ENCODE measurements around the gene USP40. TPM values are rescaled to one million over a fixed set of nuclear protein-coding genes. Genes with fewer than 3 reads are reported as not detected.

The USP40 gene
- total RNA-seq, 2 experiments from 2014 or later, result 14.5 to 15.1 TPM

- CTCF ChIA-PET, result no interaction called here
- POLR2A ChIA-PET, result no interaction called here
Observed at GRCh38 chr2:233563663-233564430, 2.7 kb downstream of the USP40 start.

DNA sequence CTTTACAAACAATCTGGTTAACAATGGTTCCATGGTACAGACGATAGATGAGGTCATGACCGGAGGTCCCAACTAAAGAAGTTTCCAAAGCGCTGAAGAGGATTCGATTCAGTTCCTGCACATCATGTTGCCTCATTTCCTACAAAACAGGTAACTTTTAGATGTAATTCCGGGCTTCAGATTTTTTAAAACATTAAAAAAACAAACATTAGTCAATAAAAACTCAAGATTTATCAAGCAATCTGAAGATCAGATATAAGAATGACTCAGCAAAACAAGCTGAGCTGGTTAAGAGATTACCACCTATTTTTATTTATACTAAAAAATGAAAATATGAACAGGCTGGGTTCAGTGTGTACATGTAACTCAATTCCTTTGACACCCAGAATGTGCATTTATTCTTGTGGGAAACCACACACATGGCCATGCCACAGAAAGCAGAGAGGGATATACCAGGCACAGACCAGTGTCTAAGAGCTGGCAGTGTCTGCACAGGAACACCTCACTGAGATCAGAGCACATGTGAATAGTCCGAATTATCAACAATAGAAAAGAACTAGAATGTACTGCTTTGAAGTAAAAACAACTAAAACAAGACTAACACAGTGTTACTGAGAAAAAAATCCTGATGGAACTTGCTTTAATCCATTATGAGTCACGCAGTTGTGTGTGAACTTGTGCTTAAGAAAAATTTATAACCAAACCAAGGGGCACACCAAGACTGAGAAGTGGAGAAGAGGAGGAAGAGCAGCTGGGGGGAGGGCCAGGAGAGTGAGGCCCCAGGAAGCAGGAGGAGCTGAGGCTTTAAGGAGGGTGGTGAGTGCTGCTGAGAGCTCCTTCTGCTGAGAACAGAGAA is 9.5 kb downstream of the USP40 start:
- POLR2A ChIA-PET, result no interaction called here

GRCh38 chr2:233553366-233553765 is 13.2 kb downstream of the USP40 start:
- ChIA-PET POLR2A (no interaction called here), CTCF (no interaction called here)

More for the DNA sequence above, 9.5 kb downstream of the USP40 start:
- CTCF ChIA-PET, result no interaction called here

DNA sequence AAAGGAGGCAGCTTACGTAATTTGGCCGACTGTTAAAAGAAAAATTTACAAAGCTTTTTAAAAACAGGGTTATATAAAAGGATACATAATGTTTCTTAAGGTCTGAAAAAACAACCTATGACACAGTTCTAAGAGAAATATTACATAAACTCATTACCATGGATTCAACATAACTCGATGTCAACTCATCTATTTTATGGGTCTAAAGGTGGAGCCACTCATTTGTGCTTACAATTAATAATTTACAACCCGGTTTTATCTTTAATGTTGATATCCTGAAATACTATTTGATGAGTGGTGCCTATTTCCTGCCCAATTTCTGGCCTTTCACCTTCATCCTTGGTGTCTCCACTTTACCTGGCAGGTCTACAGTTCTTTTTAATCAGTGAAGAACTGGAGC is 15.1 kb downstream of the USP40 start:
- ChIA-PET CTCF (no interaction called here), POLR2A (no interaction called here)

DNA sequence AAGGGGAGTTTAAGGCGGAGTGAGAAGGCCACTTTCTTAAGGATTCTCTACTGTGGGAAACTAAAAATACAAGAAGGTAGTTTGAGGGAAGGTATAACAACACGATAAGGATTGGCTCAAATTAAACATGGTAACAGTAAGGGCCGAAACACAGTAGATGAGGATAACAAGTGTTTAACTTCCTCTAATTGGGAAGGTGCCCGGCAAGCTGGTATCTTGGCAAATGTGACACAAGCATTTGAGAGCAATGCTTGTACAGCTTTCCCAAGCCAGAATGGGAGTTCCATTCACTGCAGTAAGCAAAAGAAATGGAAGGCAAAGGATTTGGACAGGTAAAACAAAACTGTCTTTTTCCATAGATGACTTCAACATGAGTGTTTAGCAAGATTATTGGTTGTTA is 19.8 kb downstream of the USP40 start:
- CTCF ChIA-PET, result no interaction called here
- POLR2A ChIA-PET, result no interaction called here

GRCh38 chr2:233546101-233546500 is 20.5 kb downstream of the USP40 start:
- POLR2A ChIA-PET, result interaction anchor here (0.6 kb wide), 1 partner anchor 63 kb away, joined by 4 read pairs; no protein-coding TSS in a partner anchor
- CTCF ChIA-PET, result no interaction called here

GRCh38 chr2:233544200-233544610 is 22.4 kb downstream of the USP40 start:
- ChIA-PET CTCF (no interaction called here), POLR2A (no interaction called here)

DNA sequence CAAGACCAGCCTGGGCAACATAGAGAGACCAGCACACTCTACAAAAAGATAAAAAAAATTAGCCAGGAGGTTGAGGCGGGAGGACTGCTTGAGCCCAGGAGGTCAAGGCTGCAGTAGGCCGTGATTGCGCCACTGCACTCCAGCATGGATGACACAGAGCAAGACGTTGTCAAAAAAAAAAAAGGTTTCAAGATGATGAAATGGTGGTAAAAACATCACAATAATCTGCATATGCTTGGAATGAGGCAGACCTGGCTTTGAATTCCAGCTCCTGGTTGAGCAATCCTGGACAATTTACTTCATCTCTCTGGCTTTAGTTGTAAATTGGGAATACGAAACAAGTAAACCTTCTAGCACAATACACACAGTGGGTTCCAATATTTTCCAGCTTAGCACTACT is 24.1 kb downstream of the USP40 start:
- POLR2A ChIA-PET, result interaction anchor here (0.5 kb wide), 1 partner anchor 199 kb away, joined by 4 read pairs; no protein-coding TSS in a partner anchor

GRCh38 chr2:233538741-233539140 is 27.8 kb downstream of the USP40 start:
- CTCF ChIA-PET, result no interaction called here
- POLR2A ChIA-PET, result no interaction called here

More for the DNA sequence above, 24.1 kb downstream of the USP40 start:
- CTCF ChIA-PET, result no interaction called here

GRCh38 chr2:233535271-233535670 is 31.3 kb downstream of the USP40 start:
- POLR2A ChIA-PET, result no interaction called here
- CTCF ChIA-PET, result no interaction called here

DNA sequence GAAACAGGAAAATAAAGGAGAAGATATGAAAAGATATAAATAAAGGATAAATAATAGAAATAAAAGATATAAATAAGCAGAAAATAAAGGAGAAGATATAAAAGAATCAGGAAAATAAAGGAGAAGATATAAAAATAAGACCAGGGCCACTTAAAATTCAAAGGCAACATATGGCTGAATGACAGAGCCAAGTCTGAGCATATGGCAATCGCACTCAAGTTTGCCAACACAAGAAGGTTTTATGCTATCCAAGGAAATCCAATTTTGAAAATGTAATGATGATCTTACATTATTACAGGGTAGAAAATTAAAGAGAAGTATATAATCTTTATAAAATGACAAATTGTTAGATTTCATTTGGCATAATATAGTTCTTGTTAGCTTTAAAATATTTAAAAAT is 33.6 kb downstream of the USP40 start:
- ChIA-PET POLR2A (no interaction called here), CTCF (no interaction called here)

- CTCF ChIA-PET, result no interaction called here
Observed at GRCh38 chr2:233531955-233532354, 34.6 kb downstream of the USP40 start.

GRCh38 chr2:233530381-233530780 is 36.2 kb downstream of the USP40 start:
- ChIA-PET CTCF (no interaction called here), POLR2A (no interaction called here)

More at GRCh38 chr2:233531955-233532354, 34.6 kb downstream of the USP40 start:
- POLR2A ChIA-PET, result no interaction called here

- ChIA-PET POLR2A (no interaction called here), CTCF (no interaction called here)
Observed at GRCh38 chr2:233528182-233528581, 38.4 kb downstream of the USP40 start.

- CTCF ChIA-PET, result no interaction called here
- POLR2A ChIA-PET, result no interaction called here
Observed at GRCh38 chr2:233525791-233526190, 40.8 kb downstream of the USP40 start.

- POLR2A ChIA-PET, result no interaction called here
- CTCF ChIA-PET, result no interaction called here
Observed at GRCh38 chr2:233519787-233520611, 46.6 kb downstream of the USP40 start.

DNA sequence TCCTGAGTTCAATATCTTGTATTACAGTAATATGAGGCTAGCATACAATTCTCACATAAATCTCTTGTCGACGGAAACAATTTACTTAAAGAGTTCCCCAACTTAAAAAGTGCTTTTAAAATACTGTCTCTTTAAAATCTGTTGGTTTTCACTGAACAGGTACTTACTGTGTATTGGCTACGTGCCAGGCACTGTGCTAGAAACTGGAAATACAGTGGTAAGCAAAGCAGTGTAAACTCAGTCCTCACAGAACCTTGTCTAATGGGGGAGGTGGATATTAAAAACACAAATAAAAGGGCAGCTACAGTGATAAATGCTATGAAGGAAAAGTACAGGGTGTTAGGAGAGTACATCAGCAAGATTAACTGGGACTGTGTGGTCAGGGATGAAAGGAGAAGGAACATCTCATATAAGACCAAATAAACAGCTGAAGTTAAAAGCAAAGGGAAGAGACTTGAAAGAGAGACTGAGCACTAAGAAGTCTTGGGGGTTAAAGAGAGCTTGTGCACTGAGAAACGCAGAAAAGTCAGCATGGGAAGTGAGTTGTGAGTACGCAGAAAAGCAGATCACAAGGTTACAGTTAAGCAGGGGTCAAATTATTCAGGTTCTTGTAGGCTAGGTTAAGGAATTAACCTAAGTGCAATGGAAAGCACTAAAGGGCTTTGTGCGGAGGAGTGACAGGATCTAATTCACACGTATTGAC is 52.5 kb downstream of the USP40 start:
- ChIA-PET POLR2A (no interaction called here), CTCF (no interaction called here)

DNA sequence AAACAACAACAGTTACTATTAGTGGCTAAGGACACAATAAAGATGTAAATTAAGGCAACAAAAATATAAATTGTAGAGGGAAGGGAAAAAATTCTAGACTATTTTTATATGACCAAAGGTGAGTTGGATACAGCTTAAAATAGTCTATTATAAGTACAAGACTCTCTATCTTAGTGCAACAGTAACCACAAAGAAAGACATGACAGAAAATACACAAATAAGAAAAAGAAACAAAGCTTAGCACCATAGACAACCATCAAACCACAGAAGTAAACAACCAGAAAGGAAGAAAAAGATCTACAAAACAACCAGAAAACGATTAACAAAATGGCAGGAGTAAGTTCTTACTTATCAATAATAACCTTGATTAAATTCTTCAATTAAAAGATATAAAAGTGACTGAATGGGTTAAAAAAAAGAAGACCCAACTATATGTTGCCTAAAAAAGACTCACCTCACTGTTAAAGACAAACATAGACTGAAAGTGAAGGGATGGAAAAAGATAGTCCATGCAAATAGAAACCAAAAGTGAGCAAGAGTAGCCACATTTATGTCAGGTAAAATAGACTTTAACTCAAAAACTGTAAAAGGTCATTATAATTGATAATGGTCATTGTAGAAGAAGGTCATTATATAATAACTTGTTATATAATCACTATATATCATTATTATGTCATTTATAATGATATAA is 62.5 kb downstream of the USP40 start:
- POLR2A ChIA-PET, result no interaction called here
- CTCF ChIA-PET, result no interaction called here

DNA sequence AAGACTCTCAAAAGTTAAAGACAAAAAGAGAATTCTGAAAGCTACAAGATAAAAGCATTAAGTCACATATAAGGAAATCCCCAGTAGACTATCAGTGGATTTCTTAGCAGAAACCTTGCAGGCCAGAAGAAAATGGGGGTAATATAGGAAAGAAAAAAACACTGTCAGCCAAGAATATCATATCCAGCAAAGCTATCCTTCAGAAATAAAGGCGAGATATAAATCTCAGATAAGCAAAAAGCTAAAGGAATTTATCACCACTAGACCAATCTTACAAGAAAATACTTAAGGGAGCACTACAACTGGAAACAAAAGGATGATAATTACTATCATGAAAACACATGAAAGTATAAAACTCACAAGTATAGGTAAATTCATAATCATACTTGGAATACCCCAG is 63.1 kb downstream of the USP40 start:
- POLR2A ChIA-PET, result no interaction called here
- CTCF ChIA-PET, result no interaction called here

Data from activated CD8-positive, alpha-beta memory T cell treated with anti-CD3 and anti-CD28 coated beads for 36 hours (primary cell).